ENCODE results near the gene RIPPLY3.

GRCh38 chr21:36966066-36966820 is 40.3 kb upstream of the RIPPLY3 start, which contains the start of gene HLCS:
- TF ChIP-seq MAX (IDR thresholded peaks at IDR 0.05; ENCODE audit: insufficient read depth, insufficient read length) (no peak), CTCF (IDR thresholded peaks at IDR 0.05; ENCODE audit: extremely low read depth in 1 of 2, insufficient read depth in 1 of 2, low read depth in 1 of 2, low read length in 2 of 2) (peak in 1 of 2 donors; percentile 31), POLR2AphosphoS5 (IDR thresholded peaks at IDR 0.05; ENCODE audit: insufficient read depth, low read depth, low read length) (peak; percentile 67), POLR2A (IDR thresholded peaks at IDR 0.05; ENCODE audit: low read depth, low read length) (peak; percentile 60), FOS (IDR thresholded peaks at IDR 0.05; ENCODE audit: borderline replicate concordance, insufficient read depth, low read length) (no peak), EZH2 (IDR thresholded peaks at IDR 0.05; ENCODE audit: borderline replicate concordance, low read depth, low read length, severe bottlenecking) (no peak), MYC (IDR thresholded peaks at IDR 0.05; ENCODE audit: low read depth, low read length) (no peak)
